OCI-M1 (cell line): Measurements from ENCODE around the gene SLC40A1.

Source experiments
- DNase-seq: peaks from one replicate; lab custom pipeline; 2025; lab: John Stamatoyannopoulos, UW

SLC40A1 gene

GRCh38 chr2:189601043-189601442 is 20.5 kb upstream of the SLC40A1 start:
- no peak for DNase-seq

DNA sequence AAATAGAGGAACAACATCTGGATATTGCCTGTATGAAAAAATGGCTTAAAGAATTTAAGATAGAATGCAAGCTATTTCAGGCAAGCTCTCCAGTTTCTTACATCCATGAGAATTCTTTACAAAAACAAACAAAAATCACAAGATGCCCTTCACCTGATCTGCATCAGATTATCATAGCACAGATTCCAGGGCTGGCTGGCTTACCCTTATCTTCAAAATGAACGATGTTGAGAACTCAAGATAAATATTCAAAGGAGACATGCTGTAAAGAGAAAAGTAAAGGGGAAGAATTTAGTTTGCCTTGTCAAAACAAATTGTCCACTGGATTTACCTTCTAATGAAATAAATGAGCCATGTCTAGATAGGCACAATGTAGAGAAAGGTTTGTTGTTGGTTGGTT is 18.7 kb upstream of the SLC40A1 start:
- no peak for DNase-seq

DNA sequence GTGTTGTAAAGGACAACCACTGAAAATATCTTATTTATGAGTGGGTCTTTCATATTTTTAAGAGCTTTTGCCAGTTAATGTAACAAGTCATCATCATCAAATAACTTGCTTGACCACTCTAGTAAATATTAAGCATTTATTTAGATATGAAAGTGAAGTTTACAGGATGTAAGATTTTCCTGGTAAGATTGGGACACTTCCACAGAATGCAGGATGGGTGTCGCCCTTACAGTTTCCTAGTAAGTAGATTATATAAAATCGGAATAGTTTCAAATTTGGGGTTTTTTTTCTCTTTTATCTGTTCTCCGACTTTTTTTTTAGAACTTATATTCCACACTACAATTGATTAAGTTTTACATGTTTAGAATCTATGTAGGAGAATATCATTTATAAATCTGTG is 14.8 kb upstream of the SLC40A1 start:
- DNase-seq = peak; percentile 58

DNA sequence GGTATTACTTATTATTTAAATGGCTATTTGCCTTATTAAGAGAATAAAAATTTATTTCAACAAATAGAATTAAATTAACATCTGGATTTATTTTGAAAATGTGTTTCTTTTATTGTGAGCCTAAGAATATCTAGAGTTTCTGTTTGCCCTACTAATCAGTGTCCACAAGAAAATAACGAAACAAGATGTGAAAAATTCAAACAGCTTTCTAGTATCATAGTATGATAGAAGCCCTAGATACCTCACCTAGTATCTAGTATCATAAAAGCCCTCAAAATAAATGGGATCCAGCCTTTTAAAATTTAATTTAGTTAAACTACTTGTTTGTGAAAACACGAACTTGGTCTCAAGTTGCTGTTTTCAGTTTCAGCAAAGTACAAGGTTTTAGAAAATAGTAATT is 13.7 kb upstream of the SLC40A1 start:
- DNase-seq = no peak

GRCh38 chr2:189593115-189593514 is 12.5 kb upstream of the SLC40A1 start:
- no peak for DNase-seq

DNA sequence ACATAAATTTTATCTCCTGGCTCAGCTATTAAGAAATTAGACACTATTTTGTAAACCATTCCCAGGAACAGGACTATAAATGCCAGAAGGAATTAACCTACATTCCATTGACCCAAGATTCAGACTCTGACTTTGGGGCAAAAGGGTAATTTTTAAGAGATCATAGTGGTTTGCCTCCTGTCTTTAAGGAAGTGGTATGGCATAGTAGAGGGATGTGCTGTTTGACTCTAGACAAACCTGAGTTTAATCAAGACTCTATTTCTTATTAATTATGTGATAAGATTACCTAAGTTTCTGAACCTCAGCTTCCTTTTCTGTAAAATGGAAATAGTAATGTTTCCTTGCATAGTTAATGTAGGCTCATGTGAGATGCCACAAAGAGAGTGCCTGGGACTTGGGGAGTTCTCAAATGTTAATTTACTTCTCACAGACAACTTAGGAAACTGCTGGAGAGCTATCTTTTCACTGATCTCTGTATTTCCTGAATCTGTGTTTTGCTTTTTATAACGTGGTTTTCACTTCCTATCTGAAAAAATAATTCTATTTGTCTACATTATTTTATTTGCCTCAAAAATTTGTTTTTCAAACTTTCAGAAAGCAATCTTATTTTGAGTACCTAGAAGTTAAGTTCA is 11.9 kb upstream of the SLC40A1 start:
- no peak for DNase-seq

GRCh38 chr2:189587780-189588179 is 7.2 kb upstream of the SLC40A1 start:
- DNase-seq = peak; percentile 70

DNA sequence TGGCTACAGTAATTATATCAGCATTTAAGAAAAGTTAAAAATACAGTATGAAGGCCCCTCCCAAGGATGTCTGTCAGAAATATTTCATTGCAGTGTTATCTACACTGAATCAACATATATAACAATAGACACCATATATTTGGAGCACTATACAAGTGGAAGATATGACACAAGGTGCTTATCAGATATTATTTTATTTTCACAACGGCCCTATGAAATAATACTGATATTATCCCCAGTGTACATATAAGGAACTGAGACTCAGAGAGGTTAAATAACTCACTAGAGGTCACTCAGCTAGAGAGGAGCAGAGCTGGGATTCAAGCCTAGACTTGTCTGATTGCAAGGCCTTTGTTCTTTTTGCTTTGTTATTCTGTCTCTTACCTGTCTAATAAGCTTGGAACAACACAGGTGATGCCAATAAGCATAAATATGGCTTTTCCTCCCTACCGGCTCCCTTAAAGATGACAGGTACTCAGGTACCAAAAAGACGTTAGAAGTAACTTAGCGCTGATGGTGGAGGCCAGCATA is 4.7 kb upstream of the SLC40A1 start:
- no peak for DNase-seq

GRCh38 chr2:189584686-189585085 is 4.1 kb upstream of the SLC40A1 start:
- no peak for DNase-seq

GRCh38 chr2:189583227-189584198 is 2.9 kb upstream of the SLC40A1 start:
- peak; percentile 84 for DNase-seq

- DNase-seq = peak; percentile 73
Observed at GRCh38 chr2:189582809-189583192, 2.2 kb upstream of the SLC40A1 start.

GRCh38 chr2:189582140-189582808 is 1.7 kb upstream of the SLC40A1 start:
- DNase-seq = no peak

DNA sequence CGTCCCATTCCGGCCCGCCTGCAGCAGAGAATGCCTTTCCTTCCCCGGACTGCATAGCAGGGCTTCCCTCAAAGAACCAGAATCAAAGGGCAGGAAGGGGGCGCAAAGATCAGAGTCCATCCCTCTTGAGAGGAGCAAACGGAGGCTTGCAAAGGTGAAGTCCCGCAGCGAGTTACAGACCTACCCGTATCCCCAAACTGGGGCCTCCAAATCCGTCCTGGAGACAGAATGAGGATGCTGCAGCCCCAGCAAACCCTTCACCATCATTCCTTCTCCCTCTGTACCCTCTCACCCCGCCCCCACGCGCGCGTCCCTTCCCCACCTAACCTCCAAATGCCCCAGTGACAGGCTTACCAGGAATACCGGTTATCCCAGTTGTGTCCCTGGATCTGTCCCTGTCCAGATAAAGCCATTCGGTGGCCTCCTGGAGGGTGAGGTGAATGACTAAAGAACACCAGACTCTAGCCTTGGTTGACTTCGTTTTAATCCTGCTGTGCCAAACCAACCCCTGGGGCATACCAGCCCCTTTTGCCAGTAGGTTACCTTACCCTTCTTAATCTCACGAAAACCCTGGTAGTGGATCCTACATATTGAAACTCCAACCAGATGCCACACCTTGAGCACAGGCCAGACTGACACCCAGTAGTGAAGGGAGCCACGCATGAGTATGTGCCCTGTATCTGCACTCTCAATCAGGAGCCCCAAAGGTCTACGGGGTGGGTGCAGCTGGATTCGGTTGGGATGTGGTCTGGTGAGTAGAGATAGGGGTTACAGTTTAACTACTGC is 961 bp upstream of the SLC40A1 start:
- DNase-seq = peak; percentile 88

DNA sequence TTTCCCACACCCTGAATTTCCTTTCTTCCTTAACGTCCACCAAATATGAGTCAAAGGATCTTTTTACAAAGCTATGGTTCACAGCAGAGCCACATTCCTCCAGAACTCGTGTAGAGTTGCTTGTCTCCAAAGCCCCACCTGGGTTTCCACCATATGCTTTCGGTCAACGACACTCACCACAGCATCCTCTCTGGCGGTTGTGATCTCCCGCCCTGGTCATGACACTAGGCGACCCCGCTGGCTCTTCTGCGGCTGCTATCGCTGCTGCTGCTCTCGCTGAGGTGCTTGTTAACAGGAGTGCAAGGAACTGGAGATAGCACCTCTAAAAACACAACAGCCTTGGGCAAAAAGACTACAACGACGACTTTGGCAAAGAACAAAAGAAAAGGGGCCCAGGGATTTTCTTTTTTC is 340 bp downstream of the SLC40A1 start:
- peak; percentile 83 for DNase-seq

DNA sequence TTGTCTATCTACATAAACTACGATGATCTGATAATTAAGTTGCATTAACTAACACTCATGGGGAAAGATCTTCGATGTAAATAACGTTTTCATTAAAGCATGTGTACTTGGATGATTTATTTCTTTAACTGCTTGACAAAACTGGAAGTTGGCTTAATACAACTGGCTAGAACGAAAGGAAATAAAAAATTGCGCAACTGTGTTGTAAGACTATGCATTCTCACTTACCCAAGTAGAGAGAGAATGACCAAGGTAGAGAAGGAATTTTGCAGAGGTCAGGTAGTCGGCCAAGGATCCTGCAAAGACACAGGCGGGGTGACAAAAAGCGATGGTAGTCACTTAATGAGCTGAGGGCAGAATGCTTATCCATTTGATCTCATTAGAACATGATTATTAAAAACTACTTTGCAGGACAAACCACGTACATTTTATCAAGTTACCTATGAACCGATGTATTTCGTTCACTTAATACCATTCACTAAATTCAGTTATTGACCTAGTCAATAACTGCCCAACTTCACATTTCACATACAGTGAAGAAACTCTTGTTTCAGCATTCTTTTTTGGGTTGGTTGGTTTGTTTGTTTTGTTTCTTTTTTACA is 900 bp downstream of the SLC40A1 start:
- peak; percentile 89 for DNase-seq

DNA sequence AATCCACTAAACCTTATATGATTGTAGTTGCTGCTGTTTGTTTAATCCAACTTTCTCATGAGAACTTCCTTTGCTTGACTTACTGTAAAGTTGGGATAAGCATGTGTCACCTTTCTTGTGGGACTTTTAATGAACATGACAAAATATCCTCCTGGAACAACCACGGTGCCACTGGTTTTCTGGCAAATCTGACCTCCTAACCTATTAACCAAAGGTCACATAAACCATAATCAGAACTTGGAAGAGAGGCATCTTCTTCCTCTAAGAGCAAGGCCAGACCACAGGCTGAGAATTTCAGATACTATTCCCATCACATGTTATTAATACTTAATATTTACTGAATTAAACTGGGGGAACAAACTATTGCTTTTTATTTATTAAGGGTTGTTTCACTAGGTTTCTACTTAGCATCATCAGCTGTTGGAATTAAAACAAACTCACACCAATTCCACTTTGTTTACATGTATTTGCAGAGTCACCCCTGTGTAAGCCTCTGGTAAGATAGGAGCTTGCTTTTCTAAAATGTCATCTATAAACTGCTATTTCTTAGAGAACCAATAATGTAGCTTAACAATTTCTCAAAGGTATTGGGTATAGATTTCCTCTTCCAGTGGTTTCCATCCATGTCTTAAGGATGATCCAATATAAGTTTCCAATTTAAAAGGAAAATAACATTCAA is 2.2 kb downstream of the SLC40A1 start:
- DNase-seq = no peak

DNA sequence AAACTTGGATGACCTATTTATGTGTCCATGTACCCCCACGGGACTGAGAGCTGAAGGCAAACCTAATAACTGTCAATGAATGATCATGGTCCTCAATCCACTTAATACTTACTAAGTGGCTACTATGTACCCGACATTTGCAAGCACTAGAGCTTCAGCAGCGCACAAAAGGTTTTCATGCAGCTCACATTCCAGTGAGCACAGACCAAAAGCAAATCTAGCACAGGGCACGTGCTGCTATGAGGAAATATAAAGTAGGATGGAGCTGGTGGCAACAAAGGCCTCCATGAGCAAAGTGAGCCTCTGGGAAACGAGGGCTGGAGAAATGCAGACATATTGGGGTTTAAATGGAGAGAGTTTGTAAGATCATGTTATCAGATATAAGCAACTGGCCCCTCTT is 3.5 kb downstream of the SLC40A1 start:
- DNase-seq = no peak

DNA sequence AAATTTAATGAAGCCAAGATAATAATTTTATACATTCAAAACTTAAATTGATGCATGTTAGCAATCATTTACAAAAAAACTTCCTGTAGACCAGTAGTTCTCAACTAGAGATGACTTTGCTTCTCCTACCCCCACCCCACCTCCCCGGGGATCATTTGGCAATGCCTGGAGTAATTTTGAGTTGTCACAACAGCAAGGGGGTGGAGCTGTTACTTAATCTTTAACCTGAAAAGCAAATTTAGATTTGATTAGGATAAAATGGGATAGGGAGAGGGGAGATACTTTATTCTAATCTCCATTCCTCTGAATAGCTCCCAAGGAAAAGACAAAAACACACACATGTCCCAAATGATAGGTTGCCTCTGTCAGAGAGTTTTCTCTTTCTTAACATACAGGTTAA is 4.2 kb downstream of the SLC40A1 start:
- no peak for DNase-seq

GRCh38 chr2:189574793-189575475 is 5.7 kb downstream of the SLC40A1 start:
- no peak for DNase-seq

- no peak for DNase-seq
Observed at GRCh38 chr2:189570570-189571031, 10.0 kb downstream of the SLC40A1 start.
